Measurements from ENCODE around the gene P2RX5.
"Not testable (repeated sequence)": the region's sequence is repeated elsewhere in the genome, so short reads cannot be mapped to it uniquely, and the experiment has no call there.

The P2RX5 gene

GRCh38 chr17:3695723-3696411, at the start of gene P2RX5:
TSS of gene P2RX5 (minus strand) at chr17:3696155. CDS start at chr17:3696005, 150 bp downstream.
- DNase-seq: no peak

- no peak for DNase-seq
Observed at GRCh38 chr17:3745071-3745470, 49.1 kb upstream of the P2RX5 start.

GRCh38 chr17:3744014-3744413, 48.1 kb upstream of the P2RX5 start:
- no peak for DNase-seq

GRCh38 chr17:3740611-3741073, 44.7 kb upstream of the P2RX5 start:
- no peak for DNase-seq

- no peak for DNase-seq
Observed at GRCh38 chr17:3739422-3740124, 43.6 kb upstream of the P2RX5 start.

- DNase-seq: peak; percentile 76
Observed at GRCh38 chr17:3738562-3739295, 42.8 kb upstream of the P2RX5 start.

GRCh38 chr17:3735515-3735914, 39.6 kb upstream of the P2RX5 start:
- DNase-seq: no peak

- not testable (repeated sequence) for DNase-seq
Observed at GRCh38 chr17:3734911-3735276, 38.9 kb upstream of the P2RX5 start.

GRCh38 chr17:3732210-3732621, 36.3 kb upstream of the P2RX5 start:
- no peak for DNase-seq

GRCh38 chr17:3730881-3731429, 35.0 kb upstream of the P2RX5 start:
- no peak for DNase-seq

GRCh38 chr17:3729881-3730280, 33.9 kb upstream of the P2RX5 start:
- DNase-seq: no peak

GRCh38 chr17:3728099-3728498, 32.1 kb upstream of the P2RX5 start:
- not testable (repeated sequence) for DNase-seq

- DNase-seq: no peak
Observed at GRCh38 chr17:3727041-3727440, 31.1 kb upstream of the P2RX5 start.

GRCh38 chr17:3724378-3725077, 28.6 kb upstream of the P2RX5 start:
- no peak for DNase-seq

GRCh38 chr17:3723556-3724377, 27.8 kb upstream of the P2RX5 start, which contains the start of gene HASPIN:
TSS of gene HASPIN (plus strand) at chr17:3723903. CDS start at chr17:3723936, 33 bp downstream.
- DNase-seq: peak; percentile 87

- DNase-seq: peak; percentile 41
Observed at GRCh38 chr17:3723188-3723555, 27.2 kb upstream of the P2RX5 start.

- DNase-seq: no peak
Observed at GRCh38 chr17:3722716-3723115, 26.8 kb upstream of the P2RX5 start.

GRCh38 chr17:3719265-3719664, 23.3 kb upstream of the P2RX5 start:
- DNase-seq: no peak

GRCh38 chr17:3718201-3718600, 22.2 kb upstream of the P2RX5 start:
- DNase-seq: no peak

- no peak for DNase-seq
Observed at GRCh38 chr17:3715296-3715695, 19.3 kb upstream of the P2RX5 start.

GRCh38 chr17:3712811-3713463, 17.0 kb upstream of the P2RX5 start:
- DNase-seq: no peak
